OCI-LY1 (cell line): ENCODE data around the gene ENDOV.
"Not testable (repeated sequence)": the region's sequence is repeated elsewhere in the genome, so short reads cannot be mapped to it uniquely, and the experiment has no call there.

Experiments used
- H2AFZ ChIP-seq: fragments of 200-600 bp; sonication (generic), shearing (Covaris generic); 2 replicates; pipeline ENCODE4 v1.6.0; 2014; ENCODE audit warnings: antibody characterized with exemption, mild to moderate bottlenecking, low read length
- H3F3A ChIP-seq: fragments of 200-600 bp; sonication (generic), shearing (Covaris generic); 2 replicates; pipeline ENCODE4 v1.6.0; 2014; ENCODE audit warnings: mild to moderate bottlenecking, antibody characterized with exemption, low read length, moderate library complexity; ENCODE audit not compliant: insufficient read depth
- H3K27ac ChIP-seq: fragments of 200-600 bp; sonication (generic); 2 replicates; pipeline ENCODE4 v1.5.1; 2014; ENCODE audit warnings: low read length, mixed run types, mild to moderate bottlenecking, low read depth; ENCODE audit not compliant: poor library complexity, severe bottlenecking
- H3K27me3 ChIP-seq: fragments of 200-600 bp; sonication (generic); 2 replicates; pipeline ENCODE4 v1.6.0; 2014; ENCODE audit warnings: antibody characterized with exemption, mild to moderate bottlenecking, low read length, moderate library complexity; ENCODE audit not compliant: insufficient read depth
- H3K36me3 ChIP-seq: fragments of 200-600 bp; sonication (generic); 2 replicates; pipeline ENCODE4 v1.6.1; 2014; ENCODE audit warnings: mild to moderate bottlenecking, antibody characterized with exemption, low read length, moderate library complexity, mixed read lengths; ENCODE audit not compliant: insufficient read depth
- H3K4me1 ChIP-seq: fragments of 200-600 bp; sonication (generic); 2 replicates; pipeline ENCODE4 v1.5.1; 2014; ENCODE audit warnings: mild to moderate bottlenecking, low read length, moderate library complexity; ENCODE audit not compliant: insufficient read depth, severe bottlenecking
- H3K4me2 ChIP-seq: fragments of 200-600 bp; sonication (generic), shearing (Covaris generic); 2 replicates; pipeline ENCODE4 v1.6.1; 2014; ENCODE audit warnings: low read length
- H3K4me3 ChIP-seq: fragments of 200-600 bp; sonication (generic); 2 replicates; pipeline ENCODE4 v1.5.1; 2014; ENCODE audit warnings: low read length, low read depth, mild to moderate bottlenecking, mixed read lengths; ENCODE audit not compliant: poor library complexity, severe bottlenecking
- H3K79me2 ChIP-seq: fragments of 200-600 bp; shearing (Covaris generic); 2 replicates; pipeline ENCODE4 v1.6.1; 2016; ENCODE audit warnings: mixed run types, low read length, mixed read lengths; ENCODE audit not compliant: insufficient read depth
- H3K9ac ChIP-seq: fragments of 200-600 bp; sonication (generic), shearing (Covaris generic); 2 replicates; pipeline ENCODE4 v1.6.1; 2014; ENCODE audit warnings: mild to moderate bottlenecking, low read length, mixed read lengths
- H3K9me2 ChIP-seq: fragments of 200-600 bp; sonication (generic), shearing (Covaris generic); 2 replicates; pipeline ENCODE4 v1.6.1; 2014; ENCODE audit warnings: low read depth, mild to moderate bottlenecking, low read length, mixed read lengths
- H3K9me3 ChIP-seq: fragments of 200-600 bp; shearing (Covaris generic); 2 replicates; pipeline ENCODE4 v1.6.1; 2014; ENCODE audit warnings: low read length, mixed read lengths
- H4K20me1 ChIP-seq: fragments of 200-600 bp; sonication (generic), shearing (Covaris generic); 2 replicates; pipeline ENCODE4 v1.6.0; 2016; ENCODE audit warnings: mild to moderate bottlenecking, low read length; ENCODE audit not compliant: insufficient read depth
- EZH2 ChIP-seq: fragments of 200-600 bp; sonication (generic), shearing (Covaris generic); IDR thresholded peaks from 2 replicates; pipeline ENCODE4 v1.8.0; 2017; ENCODE audit warnings: borderline replicate concordance, mixed run types, mild to moderate bottlenecking, antibody characterized with exemption, low read length, moderate library complexity, mixed read lengths
- TF ChIP-seq, protein P1 (sequence below): fragments of 200-600 bp; sonication (generic), shearing (Covaris generic); IDR thresholded peaks from 2 replicates; pipeline ENCODE4 v1.5.1; 2017; ENCODE audit warnings: mild to moderate bottlenecking, antibody characterized with exemption, low read length, moderate library complexity, mixed read lengths

Gene ENDOV

DNA sequence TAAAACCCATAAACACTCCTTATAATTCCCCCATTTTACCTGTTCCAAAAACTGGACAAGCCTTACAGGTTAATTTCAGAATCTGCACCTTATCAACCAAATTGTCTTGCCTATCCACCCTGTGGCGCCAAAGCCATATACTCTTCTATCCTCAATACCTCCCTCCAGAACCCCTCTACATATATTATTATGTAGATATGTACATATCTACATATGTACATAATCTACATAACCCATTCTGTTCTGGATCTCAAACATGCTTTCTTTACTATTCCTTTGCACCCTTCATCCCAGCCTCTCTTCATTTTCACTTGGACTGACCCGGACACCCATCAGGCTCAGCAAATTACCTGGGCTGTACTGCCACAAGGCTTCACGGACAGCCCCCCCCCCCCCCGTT, 12.0 kb upstream of the ENDOV start:
- no peaks in the 10 kb centered on the region for H3K36me3 ChIP-seq
- H3K79me2 ChIP-seq: no peaks in the 10 kb centered on the region
- H3K27ac ChIP-seq: no peak overlapping the region
- H3K4me2 ChIP-seq: no peak overlapping the region
- H3F3A ChIP-seq: no peaks in the 10 kb centered on the region
- no peak overlapping the region for H2AFZ ChIP-seq
- no peaks in the 10 kb centered on the region for H3K27me3 ChIP-seq
- H3K9me2 ChIP-seq: no peaks in the 10 kb centered on the region
- no peak for TF ChIP-seq EZH2
- TF ChIP-seq, protein P1, sequence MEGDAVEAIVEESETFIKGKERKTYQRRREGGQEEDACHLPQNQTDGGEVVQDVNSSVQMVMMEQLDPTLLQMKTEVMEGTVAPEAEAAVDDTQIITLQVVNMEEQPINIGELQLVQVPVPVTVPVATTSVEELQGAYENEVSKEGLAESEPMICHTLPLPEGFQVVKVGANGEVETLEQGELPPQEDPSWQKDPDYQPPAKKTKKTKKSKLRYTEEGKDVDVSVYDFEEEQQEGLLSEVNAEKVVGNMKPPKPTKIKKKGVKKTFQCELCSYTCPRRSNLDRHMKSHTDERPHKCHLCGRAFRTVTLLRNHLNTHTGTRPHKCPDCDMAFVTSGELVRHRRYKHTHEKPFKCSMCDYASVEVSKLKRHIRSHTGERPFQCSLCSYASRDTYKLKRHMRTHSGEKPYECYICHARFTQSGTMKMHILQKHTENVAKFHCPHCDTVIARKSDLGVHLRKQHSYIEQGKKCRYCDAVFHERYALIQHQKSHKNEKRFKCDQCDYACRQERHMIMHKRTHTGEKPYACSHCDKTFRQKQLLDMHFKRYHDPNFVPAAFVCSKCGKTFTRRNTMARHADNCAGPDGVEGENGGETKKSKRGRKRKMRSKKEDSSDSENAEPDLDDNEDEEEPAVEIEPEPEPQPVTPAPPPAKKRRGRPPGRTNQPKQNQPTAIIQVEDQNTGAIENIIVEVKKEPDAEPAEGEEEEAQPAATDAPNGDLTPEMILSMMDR: no peak
- H4K20me1 ChIP-seq: no peaks in the 10 kb centered on the region
- H3K4me3 ChIP-seq: no peak overlapping the region
- H3K9ac ChIP-seq: no peak overlapping the region
- H3K9me3 ChIP-seq: no peaks in the 10 kb centered on the region
- no peaks in the 10 kb centered on the region for H3K4me1 ChIP-seq

DNA sequence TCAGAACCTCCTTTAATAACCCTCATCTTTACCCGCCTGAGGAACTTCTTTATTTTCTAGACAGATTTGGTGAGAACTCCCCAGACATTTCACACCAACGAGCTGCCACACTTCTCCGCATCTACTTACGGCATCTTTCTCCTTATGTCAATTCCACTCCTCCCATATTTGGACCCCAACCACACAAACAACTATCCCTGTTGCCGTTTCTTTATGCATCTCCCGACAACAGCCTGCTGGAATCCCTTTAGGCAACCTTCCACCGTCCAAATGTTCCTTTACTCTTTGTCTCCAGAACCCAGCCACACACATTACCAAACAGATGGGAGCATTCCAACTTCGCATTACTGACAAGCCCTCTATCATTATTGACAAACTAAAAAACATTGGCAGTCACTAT, 8.8 kb upstream of the ENDOV start:
- H3K9ac ChIP-seq: no peak overlapping the region
- H3K27ac ChIP-seq: no peak overlapping the region
- H3K4me1 ChIP-seq: no peaks in the 10 kb centered on the region
- H3K9me3 ChIP-seq: no peaks in the 10 kb centered on the region
- no peak overlapping the region for H3K4me2 ChIP-seq
- no peaks in the 10 kb centered on the region for H4K20me1 ChIP-seq
- no peaks in the 10 kb centered on the region for H3K36me3 ChIP-seq
- H3K79me2 ChIP-seq: no peaks in the 10 kb centered on the region
- H3K4me3 ChIP-seq: no peak overlapping the region
- H2AFZ ChIP-seq: no peak overlapping the region
- TF ChIP-seq, protein P1: no peak
- TF ChIP-seq EZH2: no peak
- no peaks in the 10 kb centered on the region for H3K9me2 ChIP-seq
- no peaks in the 10 kb centered on the region for H3F3A ChIP-seq
- H3K27me3 ChIP-seq: no peaks in the 10 kb centered on the region

DNA sequence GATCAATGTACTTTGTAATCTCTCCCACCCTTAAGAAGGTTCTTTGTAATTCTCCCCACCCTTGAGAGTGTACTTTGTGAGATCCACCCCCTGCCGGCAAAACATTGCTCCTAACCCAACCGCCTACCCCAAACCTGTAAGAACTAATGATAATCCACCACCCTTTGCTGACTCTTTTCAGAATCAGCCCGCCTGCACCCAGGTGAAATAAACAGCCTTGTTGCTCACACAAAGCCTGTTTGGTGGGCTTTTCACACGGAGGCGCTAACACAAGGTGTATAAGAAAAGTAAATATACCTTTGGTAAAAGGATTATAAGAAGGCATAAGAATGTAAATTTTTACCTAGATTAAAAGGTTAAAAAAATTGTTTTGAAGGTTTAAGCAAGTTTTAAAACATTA, 7.0 kb upstream of the ENDOV start:
- not testable (repeated sequence) for H3K9ac ChIP-seq

DNA sequence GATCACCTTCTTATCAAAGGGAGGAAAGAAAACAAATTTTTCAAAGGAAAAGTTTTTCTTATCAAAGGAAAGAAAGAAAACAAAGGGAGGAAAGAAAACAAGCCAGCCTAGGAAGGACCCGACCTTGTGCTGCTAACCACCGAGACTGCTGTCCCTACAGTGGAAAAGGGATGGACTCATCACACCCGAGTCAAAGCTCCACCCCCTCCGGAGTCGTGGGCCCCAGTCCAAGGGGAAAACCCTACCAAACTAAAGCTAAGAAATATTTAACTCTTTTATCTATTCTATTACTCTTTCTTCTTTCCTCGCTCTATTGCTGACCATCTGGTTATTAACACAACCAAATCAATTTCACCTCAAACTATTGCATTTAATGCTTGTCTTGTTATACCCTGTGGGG, 6.1 kb upstream of the ENDOV start:
- Histone ChIP-seq H3K9ac (no peak overlapping the region), H3K4me3 (no peak overlapping the region), H3F3A (no peaks in the 10 kb centered on the region), H3K36me3 (no peaks in the 10 kb centered on the region), H4K20me1 (no peaks in the 10 kb centered on the region), H3K4me2 (no peak overlapping the region), H3K4me1 (no peaks in the 10 kb centered on the region), H3K27ac (no peak overlapping the region), H3K27me3 (0 out of 2 replicates have a peak, but pooled peaks cover 6% of the 10 kb centered on the region), H3K9me3 (no peaks in the 10 kb centered on the region), H3K9me2 (no peaks in the 10 kb centered on the region), H2AFZ (no peak overlapping the region), H3K79me2 (no peaks in the 10 kb centered on the region)
- no peak for TF ChIP-seq EZH2
- TF ChIP-seq, protein P1: no peak

More for the DNA sequence above, 7.0 kb upstream of the ENDOV start:
- not testable (repeated sequence) for H3F3A ChIP-seq, H3K27me3 ChIP-seq, H3K4me1 ChIP-seq, H3K9me2 ChIP-seq, H4K20me1 ChIP-seq, H3K9me3 ChIP-seq, H3K4me3 ChIP-seq, H3K27ac ChIP-seq, H2AFZ ChIP-seq, H3K79me2 ChIP-seq, H3K4me2 ChIP-seq, H3K36me3 ChIP-seq
